Neural progenitor cell (in vitro differentiated cells): Measurements from ENCODE around the gene MRPL53.

Source experiments
- CTCF ChIP-seq: fragments of 200-600 bp; sonication (generic); IDR thresholded peaks from 2 replicates; pipeline ENCODE4 v1.5.1; 2017; ENCODE audit warnings: antibody characterized with exemption, mild to moderate bottlenecking
- EZH2 ChIP-seq: fragments of 200-600 bp; sonication (generic); IDR thresholded peaks from 2 replicates; pipeline ENCODE4 v1.6.1; 2017; ENCODE audit warnings: antibody characterized with exemption, mild to moderate bottlenecking, moderate library complexity

- TF ChIP-seq CTCF (no peak), EZH2 (no peak)
Observed at GRCh38 chr2:74457129-74457548, 15.3 kb downstream of the MRPL53 start.
